Nephron (organoid): Measurements from ENCODE around the gene ZNF646.
A peak's percentile ranks its signal among the peaks of the same experiment; 100 is the strongest.

Experiments used
- H3K27ac Mint-ChIP-seq, 3 experiments: 2 replicates each; pipeline ENCODE4 v1.8.0; 2020; ENCODE audit warnings: mixed read lengths in 3 of 3, mild to moderate bottlenecking in 2 of 3, moderate library complexity in 1 of 3
- H3K27me3 Mint-ChIP-seq: 2 replicates; pipeline ENCODE4 v1.8.0; 2021; ENCODE audit warnings: low read depth, mild to moderate bottlenecking, moderate library complexity, mixed read lengths
- H3K36me3 Mint-ChIP-seq: 2 replicates; pipeline ENCODE4 v1.8.0; 2020; ENCODE audit warnings: low read depth, mixed read lengths
- H3K4me1 Mint-ChIP-seq: 2 replicates; pipeline ENCODE4 v1.8.0; 2020; ENCODE audit warnings: mixed read lengths
- H3K4me3 Mint-ChIP-seq, 3 experiments: 2 replicates each; pipeline ENCODE4 v1.8.0; 2020; ENCODE audit warnings: mild to moderate bottlenecking in 3 of 3, mixed read lengths in 3 of 3, moderate library complexity in 2 of 3
- H3K9me3 Mint-ChIP-seq: 2 replicates; pipeline ENCODE4 v1.8.0; 2020; ENCODE audit warnings: mixed read lengths
- TF ChIP-seq, protein P1 (sequence below), 3 experiments: fragments of 200-600 bp; sonication (generic); IDR thresholded peaks; one replicate each; pipeline ENCODE4 v1.5.0; 2021; ENCODE audit warnings: antibody characterized with exemption in 3 of 3; ENCODE audit not compliant: unreplicated experiment in 3 of 3

ZNF646 gene

DNA sequence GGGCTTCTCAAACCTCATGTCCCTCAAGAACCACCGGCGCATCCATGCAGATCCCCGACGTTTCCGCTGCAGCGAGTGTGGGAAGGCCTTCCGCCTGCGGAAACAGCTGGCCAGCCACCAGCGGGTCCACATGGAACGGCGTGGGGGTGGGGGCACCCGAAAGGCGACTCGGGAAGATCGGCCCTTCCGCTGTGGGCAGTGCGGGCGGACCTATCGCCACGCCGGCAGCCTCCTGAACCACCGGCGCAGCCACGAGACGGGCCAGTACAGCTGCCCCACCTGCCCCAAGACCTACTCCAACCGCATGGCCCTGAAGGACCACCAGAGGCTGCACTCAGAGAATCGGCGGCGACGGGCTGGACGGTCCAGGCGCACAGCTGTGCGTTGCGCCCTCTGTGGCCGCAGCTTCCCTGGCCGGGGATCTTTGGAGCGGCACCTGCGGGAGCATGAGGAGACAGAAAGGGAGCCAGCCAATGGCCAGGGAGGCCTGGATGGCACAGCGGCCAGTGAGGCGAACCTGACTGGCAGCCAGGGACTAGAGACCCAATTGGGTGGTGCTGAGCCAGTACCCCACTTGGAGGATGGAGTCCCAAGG is 5.9 kb downstream of the ZNF646 start:
- peaks cover 3% of the 10 kb centered on the region for H3K27me3 Mint-ChIP-seq

DNA sequence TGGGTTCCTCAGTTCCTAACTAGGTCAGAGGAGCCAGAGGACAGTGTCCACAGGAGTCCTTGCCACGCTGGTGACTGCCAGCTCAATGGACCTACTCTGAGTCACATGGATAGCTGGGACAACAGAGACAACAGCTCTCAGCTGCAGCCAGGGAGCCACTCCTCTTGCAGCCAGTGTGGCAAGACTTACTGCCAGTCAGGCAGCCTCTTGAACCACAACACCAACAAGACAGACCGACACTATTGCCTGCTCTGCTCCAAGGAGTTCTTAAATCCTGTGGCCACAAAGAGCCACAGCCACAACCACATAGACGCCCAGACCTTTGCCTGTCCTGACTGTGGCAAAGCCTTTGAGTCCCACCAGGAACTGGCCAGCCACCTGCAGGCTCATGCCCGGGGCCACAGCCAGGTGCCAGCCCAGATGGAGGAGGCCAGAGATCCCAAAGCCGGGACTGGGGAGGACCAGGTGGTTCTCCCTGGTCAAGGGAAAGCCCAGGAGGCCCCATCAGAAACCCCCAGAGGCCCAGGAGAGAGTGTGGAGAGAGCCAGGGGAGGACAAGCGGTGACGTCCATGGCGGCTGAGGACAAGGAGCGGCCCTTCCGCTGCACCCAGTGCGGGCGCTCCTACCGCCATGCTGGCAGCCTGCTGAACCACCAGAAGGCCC is 6.7 kb downstream of the ZNF646 start:
- Mint-ChIP-seq H3K4me3 (no peak overlapping the region), H3K27me3 (peaks cover 3% of the 10 kb centered on the region), H3K27ac (no peak overlapping the region), H3K4me1 (peaks cover 15% of the 10 kb centered on the region), H3K9me3 (no peaks in the 10 kb centered on the region), H3K36me3 (peaks cover 42% of the 10 kb centered on the region)
- TF ChIP-seq, protein P1, sequence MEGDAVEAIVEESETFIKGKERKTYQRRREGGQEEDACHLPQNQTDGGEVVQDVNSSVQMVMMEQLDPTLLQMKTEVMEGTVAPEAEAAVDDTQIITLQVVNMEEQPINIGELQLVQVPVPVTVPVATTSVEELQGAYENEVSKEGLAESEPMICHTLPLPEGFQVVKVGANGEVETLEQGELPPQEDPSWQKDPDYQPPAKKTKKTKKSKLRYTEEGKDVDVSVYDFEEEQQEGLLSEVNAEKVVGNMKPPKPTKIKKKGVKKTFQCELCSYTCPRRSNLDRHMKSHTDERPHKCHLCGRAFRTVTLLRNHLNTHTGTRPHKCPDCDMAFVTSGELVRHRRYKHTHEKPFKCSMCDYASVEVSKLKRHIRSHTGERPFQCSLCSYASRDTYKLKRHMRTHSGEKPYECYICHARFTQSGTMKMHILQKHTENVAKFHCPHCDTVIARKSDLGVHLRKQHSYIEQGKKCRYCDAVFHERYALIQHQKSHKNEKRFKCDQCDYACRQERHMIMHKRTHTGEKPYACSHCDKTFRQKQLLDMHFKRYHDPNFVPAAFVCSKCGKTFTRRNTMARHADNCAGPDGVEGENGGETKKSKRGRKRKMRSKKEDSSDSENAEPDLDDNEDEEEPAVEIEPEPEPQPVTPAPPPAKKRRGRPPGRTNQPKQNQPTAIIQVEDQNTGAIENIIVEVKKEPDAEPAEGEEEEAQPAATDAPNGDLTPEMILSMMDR (IDR thresholded peaks at IDR 0.05; ENCODE audit: unreplicated experiment in 3 of 3): no peak

More for the DNA sequence above, 5.9 kb downstream of the ZNF646 start:
- Mint-ChIP-seq H3K4me3 (no peak overlapping the region), H3K27ac (no peak overlapping the region), H3K4me1 (peaks cover 8% of the 10 kb centered on the region), H3K9me3 (no peaks in the 10 kb centered on the region), H3K36me3 (peaks cover 39% of the 10 kb centered on the region)
- TF ChIP-seq, protein P1 (IDR thresholded peaks at IDR 0.05; ENCODE audit: unreplicated experiment in 3 of 3): no peak

GRCh38 chr16:31081428-31082351 is 7.5 kb downstream of the ZNF646 start:
- Mint-ChIP-seq H3K36me3 (peaks cover 39% of the 10 kb centered on the region), H3K4me3 (peak overlapping the region in 1 of 3 experiments; percentile 24), H3K4me1 (peaks cover 21% of the 10 kb centered on the region), H3K27ac (peak overlapping the region in 1 of 3 experiments; percentile 22), H3K27me3 (peaks cover 3% of the 10 kb centered on the region), H3K9me3 (no peaks in the 10 kb centered on the region)
- TF ChIP-seq, protein P1 (IDR thresholded peaks at IDR 0.05; ENCODE audit: unreplicated experiment in 3 of 3): no peak

DNA sequence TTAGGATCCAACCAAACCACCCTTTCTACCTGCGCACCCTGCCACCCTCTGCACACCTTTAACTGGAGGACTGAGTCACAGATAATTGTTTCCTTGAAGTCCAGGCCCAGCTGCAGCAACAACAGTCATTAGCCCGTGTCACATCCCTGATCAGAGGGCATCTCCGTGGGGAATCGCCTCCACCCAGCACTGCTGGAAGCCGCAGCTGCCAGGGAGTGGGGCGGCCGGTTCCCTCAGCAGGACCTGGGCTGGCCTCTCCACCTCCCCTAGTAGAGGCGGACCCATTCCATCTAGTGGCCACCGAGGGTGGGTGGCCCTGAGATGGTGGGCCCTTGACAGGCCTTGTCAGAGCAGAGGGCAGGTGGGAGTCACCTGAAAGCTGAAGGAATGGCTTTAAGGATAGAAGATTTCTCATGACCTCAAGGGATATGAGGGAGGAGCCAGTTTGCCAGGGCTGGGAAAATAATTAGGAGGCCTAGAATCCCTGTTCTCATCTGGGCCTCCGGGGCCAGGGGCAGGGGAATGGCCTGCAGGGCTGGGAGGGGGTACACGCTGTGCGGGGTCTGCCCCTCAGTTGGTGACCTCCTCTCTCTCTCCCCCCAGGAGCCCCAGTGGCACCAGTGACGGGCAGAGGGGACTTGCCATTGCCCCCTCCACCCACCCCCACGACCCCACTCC is 8.3 kb downstream of the ZNF646 start:
- Mint-ChIP-seq H3K27ac (peak overlapping the region in 1 of 3 experiments; percentile 32), H3K9me3 (no peaks in the 10 kb centered on the region), H3K4me1 (peaks cover 21% of the 10 kb centered on the region), H3K4me3 (peak overlapping the region in 1 of 3 experiments; percentile 24), H3K27me3 (peaks cover 3% of the 10 kb centered on the region), H3K36me3 (peaks cover 36% of the 10 kb centered on the region)
- TF ChIP-seq, protein P1 (IDR thresholded peaks at IDR 0.05; ENCODE audit: unreplicated experiment in 3 of 3): no peak

GRCh38 chr16:31083081-31083480 is 8.9 kb downstream of the ZNF646 start:
- H3K4me3 Mint-ChIP-seq: no peak overlapping the region
- H3K27ac Mint-ChIP-seq: no peak overlapping the region
- H3K36me3 Mint-ChIP-seq: peaks cover 31% of the 10 kb centered on the region
- no peaks in the 10 kb centered on the region for H3K9me3 Mint-ChIP-seq
- peaks cover 21% of the 10 kb centered on the region for H3K4me1 Mint-ChIP-seq
- H3K27me3 Mint-ChIP-seq: peaks cover 3% of the 10 kb centered on the region
- TF ChIP-seq, protein P1 (IDR thresholded peaks at IDR 0.05; ENCODE audit: unreplicated experiment in 3 of 3): no peak
